CD4-positive, alpha-beta T cell treated with Interleukin-17A for 1 hour (primary cell): ENCODE data around the gene RMND5A.
A peak's percentile ranks its signal among the peaks of the same experiment; 100 is the strongest.
"Not testable (repeated sequence)": the region's sequence is repeated elsewhere in the genome, so short reads cannot be mapped to it uniquely, and the experiment has no call there.

Experiments used
- DNase-seq: peaks from one replicate; pipeline ENCODE4 v3.0.0-alpha.2; 2020

Gene RMND5A, protein sequence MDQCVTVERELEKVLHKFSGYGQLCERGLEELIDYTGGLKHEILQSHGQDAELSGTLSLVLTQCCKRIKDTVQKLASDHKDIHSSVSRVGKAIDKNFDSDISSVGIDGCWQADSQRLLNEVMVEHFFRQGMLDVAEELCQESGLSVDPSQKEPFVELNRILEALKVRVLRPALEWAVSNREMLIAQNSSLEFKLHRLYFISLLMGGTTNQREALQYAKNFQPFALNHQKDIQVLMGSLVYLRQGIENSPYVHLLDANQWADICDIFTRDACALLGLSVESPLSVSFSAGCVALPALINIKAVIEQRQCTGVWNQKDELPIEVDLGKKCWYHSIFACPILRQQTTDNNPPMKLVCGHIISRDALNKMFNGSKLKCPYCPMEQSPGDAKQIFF

DNA sequence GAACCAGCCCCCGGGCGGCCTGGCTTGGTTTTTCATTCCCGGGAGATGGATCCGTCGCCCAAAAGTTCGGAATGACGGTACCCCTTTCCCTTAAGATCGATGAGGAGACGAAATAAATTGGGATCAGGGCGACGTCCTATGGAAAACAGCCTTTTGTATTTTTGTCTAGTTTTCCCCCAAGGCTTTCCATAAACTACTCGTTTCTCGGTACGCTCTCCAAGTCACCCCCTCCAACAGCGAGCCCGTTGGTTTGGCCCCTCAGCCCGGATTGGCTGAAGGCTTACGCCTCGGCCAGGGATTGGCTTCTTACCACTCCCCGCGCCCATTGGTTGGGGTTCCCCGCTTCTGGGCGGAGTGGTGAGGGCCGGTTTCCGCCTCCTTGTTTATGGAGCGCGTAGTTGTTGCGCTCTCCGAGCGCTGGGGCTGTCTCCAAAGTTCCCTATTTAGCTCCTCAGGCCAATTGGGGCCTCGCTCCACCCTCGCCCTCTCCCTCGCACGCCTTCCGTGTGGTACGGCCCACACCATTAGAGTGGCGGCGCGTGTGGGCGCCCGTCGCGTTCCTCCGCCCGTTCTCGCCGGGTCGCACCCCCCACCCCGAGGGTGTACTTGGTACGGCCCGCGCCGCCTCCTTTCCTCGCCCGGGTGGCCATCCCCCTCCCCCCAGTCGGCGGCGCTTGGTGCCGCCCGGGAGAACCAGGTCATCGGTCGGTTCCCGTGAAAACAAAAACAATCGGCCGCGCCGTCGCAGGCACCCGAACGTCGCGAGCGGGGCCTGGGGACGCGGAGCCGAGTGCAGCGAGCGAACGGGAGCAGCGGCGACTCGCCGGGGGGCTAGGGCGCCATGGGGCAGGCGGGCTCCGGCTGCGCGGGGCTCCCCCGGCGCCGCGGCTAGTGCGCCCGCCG, at the start of gene RMND5A:
Gene RMND5A, plus strand, starts transcription at position 655 of the 903 bp plus-strand sequence. CDS start 377 bp downstream, outside the sequence.
- peak; percentile 96 for DNase-seq

DNA sequence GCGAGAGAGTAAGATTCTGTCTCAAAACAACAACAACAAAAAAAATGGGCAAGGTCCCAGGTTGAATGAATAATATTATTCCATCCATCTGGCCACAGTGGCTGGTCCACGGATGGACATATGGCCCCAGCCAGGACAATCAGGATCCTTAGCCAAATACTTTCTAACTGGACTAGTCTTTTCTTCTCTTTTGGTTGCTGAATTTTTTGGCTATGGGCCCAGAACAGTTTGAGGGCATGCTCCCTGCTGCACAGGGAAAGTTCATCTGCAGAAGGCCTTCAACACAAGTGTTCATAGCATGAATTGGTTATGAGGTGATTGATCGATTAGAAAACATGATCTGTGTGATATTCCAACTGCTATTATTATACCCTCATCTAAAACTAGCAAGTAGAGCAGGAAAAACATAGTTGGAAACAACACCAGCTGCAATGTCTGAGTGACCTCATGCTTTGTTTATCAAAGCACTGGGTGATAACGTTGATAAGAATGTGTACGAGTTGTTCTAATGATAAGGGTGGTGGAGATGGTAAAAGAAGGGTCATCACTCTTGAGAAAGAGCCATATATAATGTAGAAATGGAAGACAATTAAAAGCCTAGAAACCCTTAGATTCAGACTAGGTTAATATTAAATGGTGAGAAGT, 48.6 kb upstream of the RMND5A start:
- DNase-seq: no peak

DNA sequence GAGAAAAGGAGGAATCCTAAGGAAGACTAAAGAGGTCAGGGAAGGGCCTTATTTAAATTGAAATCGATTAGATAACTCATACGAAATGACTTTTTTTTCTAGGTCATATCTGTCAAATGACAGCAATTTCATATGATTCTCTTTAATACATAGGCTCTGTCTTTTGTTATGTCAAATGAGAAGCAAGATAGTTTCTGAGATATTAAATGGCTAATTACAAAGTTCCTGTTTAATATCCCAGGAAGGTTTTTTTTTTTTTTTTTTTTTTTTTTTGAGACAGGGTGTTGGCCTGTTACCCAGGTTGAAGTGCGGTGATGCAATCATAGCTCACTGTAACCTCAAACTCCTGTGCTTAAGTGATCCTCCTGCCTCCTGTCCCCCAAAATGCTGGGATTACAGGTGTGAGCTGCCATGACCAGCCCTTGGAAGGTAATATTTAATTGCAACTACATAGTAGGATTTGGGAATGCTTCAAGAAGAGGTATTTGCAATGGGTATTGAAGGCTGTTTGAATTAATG, 48.0 kb upstream of the RMND5A start:
- no peak for DNase-seq

DNA sequence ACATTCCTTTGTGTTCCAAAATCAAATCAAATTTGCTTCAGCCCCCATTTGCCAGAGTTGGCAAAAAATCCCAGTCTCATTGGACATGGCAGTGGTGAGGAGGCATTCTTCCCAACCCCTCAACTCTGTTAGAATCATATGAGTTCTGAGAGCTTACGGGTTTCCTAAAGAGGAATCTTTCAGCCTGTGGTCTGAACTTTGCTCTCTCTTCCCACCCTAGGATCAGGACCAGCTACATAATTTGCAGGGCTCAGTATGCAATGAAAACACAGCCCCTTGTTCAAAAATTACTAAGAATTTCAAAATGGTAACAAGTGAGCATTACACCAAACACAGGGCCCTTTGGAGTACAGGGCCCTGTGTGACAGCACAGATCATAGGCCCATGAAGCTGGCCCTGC, 47.1 kb upstream of the RMND5A start:
- no peak for DNase-seq

DNA sequence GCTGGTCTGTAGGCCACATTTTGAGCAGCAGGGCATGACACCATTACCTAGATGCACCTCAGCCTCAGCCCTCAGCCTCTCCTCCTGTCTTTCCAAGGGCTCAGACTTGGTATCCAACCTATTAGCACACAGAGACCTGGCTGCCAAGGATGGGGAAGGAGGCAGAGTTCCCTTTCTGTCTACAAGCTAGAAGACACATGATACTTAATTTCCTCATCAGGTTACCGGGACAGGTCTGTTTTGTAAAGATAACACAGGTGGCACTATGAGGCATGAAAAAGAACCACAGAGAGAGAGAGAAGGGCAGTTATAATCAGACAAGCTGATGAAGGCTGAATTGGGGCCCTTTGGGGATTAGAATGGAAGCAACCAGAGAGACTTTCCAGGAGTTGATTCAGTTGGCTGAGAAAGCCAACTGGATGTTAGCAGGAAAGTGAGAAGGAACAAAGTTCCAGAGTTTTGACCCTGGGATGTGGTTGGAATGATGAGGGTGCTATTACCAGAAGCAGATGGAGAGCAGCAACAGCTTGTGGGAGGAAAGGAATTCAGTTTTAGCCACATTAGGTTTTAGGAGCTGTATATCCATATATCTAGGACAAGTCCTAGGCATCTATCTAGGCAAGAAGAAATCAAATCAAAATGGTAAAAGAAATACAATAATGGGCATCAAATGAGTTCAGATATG, 46.0 kb upstream of the RMND5A start:
- no peak for DNase-seq

DNA sequence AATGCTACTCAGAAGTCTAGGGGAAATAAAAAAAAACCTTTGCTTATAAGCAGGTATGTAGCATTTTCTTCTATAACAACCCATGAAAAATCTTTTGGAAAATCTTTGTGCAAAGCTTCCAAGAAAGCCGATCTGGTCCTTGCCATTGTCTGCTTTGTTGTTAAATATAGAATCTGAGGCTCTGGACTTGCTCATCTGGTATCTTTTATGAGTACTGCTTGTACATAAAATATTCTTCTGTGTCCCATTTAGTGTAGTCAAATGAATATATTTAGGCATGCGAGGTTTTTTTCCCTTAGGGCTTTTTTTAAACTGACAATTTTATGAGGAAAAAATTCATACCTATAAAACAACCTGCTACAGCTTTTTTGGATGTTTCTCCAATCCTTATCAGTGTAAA, 45.0 kb upstream of the RMND5A start:
- DNase-seq: no peak

DNA sequence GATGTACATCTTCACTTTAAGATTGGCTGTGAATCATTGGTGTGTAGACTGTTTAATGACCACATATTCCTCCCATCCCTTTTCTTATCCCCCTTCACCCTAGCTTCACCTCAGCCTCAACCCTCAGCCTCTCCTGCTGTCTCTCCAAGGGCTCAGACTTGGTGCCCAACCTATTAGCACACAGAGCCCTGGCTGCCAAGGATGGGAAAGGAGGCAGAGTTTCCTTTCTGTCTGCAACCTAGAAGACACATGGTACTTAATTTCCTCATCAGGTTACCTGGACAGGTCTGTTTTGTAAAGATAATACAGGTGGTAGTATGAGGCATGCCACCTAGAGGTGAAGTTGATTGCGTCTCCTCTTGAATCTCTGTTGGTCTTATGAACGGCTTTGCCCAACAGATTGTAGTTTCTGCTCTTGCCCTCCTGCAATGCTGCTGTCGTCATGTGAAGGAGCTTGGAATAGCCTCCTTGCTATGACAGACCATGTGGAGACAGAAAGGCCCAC, 44.5 kb upstream of the RMND5A start:
- DNase-seq: peak; percentile 43

DNA sequence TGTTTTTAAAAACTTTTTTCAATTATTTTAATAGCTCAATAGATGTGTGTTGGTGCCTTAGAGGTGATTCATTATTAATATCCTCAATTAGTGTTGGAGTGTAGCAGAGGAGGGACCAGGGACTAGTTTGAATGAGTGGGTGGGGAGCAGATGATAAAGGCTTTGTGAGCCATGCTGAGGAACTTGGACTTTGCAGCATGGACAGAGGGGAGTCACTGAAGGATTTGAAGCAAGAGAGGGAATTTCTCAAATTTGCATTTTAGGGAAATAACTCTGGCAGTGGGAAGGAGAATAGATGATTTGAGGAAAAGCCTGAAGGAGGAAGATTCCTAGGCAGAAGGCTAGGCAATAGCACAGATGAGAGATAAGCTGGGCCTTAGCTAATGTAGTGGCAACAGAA, 42.3 kb upstream of the RMND5A start:
- DNase-seq: no peak

DNA sequence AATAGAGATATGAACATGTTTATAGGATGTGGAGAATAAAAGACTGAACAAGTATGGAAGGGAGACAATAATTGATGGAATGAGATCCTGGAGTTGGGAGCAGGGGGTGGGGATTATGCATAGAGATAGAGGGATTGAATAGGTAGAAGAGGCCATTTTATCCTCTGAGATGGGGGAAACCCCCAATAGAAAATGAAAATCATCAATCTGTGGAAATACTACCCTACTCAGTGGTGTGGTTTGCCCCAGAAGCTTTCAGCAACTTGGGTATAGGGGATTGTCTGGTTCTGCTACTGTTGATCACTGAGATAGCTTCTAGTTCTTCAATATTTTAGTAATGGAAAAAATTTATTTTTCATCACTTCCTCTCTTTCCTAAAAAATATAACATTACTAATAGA, 41.1 kb upstream of the RMND5A start:
- no peak for DNase-seq

DNA sequence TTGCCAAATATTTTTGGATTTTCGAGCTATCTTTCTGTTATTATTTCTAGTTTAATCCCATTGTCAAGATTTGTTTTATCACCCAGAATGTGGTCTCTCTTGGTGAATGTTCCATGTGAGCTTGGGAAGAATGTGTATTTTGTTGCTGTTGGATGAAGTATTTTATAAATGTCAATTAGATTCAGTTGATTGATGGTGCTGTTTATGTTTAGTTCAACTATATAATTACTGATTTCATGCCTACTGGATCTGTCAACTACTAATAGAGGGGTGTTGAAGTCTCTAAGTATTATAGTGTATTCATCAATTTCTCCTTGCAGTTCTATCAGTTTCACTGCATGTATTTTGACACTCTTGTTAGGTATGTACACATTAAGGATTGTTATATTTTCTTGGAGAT, 34.7 kb upstream of the RMND5A start:
- no peak for DNase-seq

DNA sequence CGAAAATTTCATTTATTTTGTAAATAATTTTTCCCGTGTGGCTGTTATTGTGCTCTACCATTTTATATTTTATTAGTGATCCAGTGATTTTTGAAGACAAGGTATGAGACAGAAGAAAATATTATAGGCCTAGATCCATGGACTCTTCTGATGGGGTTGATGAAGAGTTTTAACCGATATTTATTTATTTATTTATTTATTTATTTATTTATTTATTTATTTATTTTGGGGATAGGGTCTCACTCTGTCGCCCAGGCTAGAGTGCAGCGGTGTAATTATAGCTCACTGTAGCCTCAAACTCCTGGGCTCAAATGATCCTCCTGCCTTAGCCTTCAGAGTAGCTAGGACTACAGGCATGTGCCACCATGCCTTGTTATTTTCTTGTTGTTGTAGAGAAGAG, 33.6 kb upstream of the RMND5A start:
- no peak for DNase-seq

DNA sequence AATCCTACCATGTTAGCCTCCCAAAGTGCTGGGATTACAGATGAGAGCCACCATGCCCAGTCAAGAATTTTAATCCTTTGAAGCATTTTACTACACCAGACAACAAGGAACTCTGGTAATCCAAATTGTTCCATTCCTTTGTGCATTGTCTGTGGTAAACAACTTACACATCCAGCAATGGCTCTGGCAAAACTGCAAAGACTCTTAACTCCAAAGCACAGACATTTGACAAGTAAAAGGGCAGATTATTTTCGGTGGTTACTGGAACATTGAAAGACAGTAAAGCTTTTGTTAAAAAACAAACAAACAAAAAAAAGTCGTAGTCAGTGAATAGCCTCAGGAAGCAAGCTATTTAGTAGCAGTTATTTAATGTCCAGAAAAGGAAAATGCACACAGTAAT, 33.2 kb upstream of the RMND5A start:
- DNase-seq: no peak

DNA sequence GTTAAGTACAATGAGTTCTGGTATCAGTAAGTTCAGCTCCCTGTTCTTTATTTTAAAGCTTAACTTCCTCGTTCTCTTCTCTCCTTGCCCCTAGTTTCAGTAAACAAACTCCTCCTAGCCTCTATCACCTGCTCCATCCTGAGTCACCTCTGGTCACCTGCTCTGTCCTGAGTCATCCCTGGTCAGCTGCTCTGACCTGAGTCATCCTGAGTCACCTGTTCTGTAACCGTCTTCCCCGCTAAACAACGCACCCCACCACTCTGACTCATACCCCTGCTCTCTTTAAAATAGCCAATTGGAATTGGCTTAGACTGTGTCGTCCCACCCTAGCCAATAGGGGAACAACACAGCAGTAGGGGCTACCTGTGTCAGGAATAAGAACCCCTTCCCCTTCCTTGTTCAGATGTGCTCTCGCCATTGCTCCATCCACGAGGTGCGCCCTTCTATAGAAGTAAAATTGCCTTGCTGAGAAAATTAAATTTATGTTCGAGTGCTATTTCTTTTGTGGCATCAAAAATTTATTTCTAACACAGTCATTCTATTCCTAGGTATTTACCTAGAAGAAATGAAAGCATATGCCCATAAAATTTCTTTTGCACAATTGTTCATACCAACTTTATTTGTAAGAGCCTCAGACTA, 24.9 kb upstream of the RMND5A start:
- no peak for DNase-seq

DNA sequence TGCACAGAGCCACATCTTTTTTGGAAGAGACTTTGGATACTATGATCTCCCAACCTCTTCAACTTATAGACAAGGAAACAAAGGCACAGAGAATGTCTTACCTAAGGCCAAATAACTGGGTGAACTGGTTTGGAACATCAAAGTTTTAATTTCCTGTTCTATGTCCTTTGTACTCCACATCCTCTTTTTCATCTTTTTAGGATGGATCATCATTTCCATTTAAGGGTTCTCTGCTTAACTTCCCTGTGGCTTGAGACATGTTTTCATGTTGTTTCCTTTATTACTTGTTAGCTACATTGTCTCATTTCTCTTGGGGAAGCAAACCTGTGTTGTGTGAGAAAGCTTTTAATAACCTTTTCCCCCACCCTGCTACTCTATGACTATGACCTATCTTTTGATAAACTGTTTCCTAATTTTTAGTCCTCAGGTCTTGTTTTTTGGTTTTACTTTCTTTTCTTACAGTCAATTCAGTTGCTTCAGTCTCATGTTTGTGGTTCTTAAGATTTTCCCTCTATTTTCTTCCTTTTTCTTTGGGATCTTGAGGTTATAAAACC, 22.5 kb upstream of the RMND5A start:
- no peak for DNase-seq

DNA sequence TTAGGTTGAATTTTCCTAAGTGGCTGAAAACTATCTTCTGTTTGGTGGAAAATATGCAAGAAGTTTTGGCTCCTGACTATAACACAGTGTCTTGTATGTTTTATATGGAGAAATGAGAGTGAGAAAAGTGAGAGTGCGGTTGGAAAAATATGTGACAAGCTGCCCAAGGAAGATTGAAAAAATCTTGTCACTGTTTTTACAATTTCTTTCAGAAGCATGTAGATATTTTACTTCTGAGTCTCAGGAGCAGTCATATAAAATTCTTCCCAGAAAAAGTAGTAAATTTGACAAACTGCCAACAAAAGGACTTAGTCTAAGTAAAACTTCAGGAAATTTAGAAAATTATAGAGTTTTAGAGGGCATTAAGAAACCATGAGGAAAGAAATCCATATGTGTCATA, 19.4 kb upstream of the RMND5A start:
- no peak for DNase-seq

DNA sequence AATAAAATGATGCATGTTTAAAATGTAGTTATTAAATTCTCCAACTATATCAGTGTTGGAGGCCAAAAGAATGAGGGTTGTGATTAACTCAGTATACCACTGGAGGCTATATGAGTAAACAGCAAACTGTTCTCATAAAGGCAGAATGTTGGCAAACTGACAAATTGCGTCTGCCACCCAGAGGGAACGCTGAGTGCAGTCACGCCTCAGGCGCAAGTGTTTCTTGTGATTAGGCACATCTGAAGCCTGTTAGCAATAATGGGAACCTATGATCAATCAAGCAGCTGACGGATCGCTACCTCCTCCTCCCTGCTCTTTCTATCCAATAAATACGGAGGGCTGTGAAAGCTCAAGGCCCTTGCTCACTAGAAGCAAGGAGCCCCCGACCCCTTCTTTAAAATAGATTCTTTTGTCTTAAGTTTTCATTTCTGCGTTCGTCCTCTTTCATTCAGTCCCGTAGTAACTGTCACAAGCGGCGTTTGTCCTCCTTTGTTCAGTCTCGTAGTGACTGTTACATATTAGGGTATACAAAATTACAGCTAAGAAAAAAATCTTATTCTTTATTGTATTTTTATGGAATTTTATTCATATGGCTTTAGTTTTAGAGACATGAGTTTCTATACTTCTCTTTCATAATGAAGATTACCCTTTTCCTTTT, 16.3 kb upstream of the RMND5A start:
- no peak for DNase-seq

DNA sequence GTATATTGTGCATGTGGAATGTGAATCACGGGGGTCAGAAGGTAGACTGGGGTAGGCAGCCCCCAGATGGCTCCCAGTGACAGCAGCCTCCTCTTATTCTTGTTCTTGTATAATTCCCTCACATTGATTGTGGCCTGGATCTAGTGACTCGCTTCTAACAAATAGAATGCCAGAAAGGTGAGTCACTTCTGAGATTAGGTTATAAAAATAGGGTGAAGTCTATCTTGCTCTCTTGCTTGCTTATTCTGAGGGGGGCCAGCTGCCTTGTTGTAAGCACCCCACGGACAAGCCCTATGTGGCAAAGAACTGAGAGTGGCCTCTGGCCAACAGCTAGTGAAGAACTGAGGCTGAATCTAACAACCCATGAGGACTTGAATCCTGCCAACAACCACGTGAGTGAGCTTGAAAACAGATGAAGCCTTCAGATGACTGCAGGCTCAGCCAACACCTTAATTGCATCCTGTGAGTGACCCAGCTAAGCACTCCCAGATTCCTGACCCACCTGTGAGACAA, 15.6 kb upstream of the RMND5A start:
- DNase-seq: no peak

DNA sequence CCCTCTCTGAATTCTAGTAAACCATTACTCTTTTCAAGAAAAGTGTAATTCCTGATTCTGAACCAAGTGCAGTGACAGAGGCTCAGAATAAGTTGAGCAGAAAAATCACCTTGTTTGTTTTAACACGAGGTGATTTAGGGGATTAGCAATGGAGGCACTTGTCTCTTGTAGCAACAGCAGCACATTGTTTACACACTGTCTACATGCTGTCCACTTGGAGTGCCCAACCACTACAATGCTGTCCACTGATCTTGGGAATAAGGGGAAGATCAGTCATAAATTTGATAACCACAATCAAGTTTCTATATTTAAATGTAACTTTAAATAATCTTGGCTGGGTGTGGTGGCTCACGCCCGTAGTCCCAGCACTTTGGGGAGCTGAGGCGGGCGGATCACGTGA, 13.9 kb upstream of the RMND5A start:
- no peak for DNase-seq

DNA sequence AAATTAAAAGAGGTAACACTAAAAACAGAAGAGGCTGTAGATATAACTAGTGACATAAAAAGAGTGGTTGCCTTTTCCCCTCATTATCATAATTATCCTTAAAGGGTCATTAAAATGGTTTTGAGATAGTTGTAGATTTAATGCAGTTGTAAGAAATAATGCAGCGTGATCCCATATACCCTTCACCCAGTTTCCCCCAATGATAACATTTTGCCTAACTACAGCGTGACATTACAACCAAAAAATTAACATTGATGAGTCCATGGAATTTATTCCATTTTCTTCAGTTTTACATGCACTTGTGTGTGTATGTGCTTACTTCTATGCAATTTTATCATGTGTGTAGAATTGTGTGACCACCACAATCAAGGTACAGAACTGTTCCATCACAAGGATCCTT, 13.2 kb upstream of the RMND5A start:
- DNase-seq: no peak

DNA sequence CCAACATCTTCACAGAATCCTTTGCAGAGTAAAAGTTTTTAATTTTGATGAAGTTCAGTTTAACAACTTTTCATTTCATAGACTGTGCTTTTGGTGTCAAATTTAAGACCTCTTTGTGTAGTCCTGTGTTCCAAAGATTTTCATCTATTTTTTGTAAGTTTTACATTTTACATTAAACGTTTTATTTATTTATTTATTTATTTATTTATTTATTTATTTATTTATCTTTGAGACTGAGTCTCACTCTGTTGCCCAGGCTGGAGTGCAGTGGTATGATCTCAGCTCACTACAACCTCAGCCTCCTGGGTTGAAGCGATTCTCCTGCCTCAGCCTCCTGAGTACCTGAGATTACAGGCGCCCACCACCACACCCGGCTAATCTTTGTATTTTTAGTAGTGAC, 12.0 kb upstream of the RMND5A start:
- DNase-seq: not testable (repeated sequence)
